AG09319 (cell line): ENCODE data around the gene OR10H1.
"Not testable (repeated sequence)": the region's sequence is repeated elsewhere in the genome, so short reads cannot be mapped to it uniquely, and the experiment has no call there.

Experiments used
- DNase-seq: peaks from one replicate; pipeline ENCODE4 v3.0.0-alpha.2; 2010; ENCODE audit warnings: low read depth; ENCODE audit errors: extremely low read depth
- TF ChIP-seq, protein P1 (sequence below): IDR thresholded peaks from 2 replicates; pipeline ENCODE4 v1.5.1; 2011; ENCODE audit warnings: low read depth, mild to moderate bottlenecking, inconsistent platforms, low read length, moderate library complexity

The OR10H1 gene

GRCh38 chr19:15788594-15789270, 26.7 kb downstream of the OR10H1 start:
- no peak for DNase-seq
- TF ChIP-seq, protein P1, sequence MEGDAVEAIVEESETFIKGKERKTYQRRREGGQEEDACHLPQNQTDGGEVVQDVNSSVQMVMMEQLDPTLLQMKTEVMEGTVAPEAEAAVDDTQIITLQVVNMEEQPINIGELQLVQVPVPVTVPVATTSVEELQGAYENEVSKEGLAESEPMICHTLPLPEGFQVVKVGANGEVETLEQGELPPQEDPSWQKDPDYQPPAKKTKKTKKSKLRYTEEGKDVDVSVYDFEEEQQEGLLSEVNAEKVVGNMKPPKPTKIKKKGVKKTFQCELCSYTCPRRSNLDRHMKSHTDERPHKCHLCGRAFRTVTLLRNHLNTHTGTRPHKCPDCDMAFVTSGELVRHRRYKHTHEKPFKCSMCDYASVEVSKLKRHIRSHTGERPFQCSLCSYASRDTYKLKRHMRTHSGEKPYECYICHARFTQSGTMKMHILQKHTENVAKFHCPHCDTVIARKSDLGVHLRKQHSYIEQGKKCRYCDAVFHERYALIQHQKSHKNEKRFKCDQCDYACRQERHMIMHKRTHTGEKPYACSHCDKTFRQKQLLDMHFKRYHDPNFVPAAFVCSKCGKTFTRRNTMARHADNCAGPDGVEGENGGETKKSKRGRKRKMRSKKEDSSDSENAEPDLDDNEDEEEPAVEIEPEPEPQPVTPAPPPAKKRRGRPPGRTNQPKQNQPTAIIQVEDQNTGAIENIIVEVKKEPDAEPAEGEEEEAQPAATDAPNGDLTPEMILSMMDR = no peak

- no peak for DNase-seq
- TF ChIP-seq, protein P1 = no peak
Measured at GRCh38 chr19:15787611-15788155, 27.8 kb downstream of the OR10H1 start, which contains the start of gene OR10H5. TSS of gene OR10H5 (plus strand) at chr19:15787661. CDS start at chr19:15794049, 6,388 bp downstream.

DNA sequence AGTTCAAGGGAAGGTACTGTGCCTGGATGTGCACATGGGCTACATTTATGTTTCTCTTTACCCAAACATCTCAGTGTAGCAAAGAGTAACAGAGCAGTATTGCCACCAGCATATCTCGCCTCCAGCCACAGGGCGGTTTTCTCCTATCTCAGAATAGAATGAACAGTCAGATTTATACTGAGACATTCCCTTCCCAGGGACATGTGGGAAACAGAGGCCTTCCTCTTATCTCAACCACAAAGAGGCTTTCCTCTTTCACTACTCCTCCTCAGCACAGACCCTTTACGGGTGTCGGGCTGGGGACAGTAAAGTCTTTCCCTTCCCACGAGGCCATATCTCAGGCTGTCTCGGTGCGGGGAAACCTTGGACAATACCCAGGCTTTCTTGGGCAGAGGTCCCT, 32.6 kb downstream of the OR10H1 start:
- not testable (repeated sequence) for DNase-seq

DNA sequence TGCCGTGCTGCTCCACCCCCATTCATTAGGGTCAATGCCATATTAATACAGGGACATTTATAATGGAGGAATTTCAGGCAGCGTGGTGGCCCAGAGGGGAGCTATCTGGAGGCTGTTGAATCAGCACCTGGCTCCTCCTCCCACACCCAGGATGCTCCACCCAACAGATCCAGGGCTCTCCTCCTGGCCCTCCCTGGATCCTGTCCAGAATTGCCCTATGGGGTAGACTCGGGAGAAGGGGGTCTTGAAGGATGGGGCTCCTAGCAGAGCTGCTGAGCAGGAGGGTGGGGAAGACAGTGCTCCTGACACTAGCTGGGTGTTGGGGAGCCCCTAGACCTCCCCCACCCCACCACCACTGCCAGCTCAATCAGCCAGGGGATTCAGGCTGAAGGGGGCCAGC, 33.3 kb downstream of the OR10H1 start:
- no peak for DNase-seq
- TF ChIP-seq, protein P1 = no peak

GRCh38 chr19:15781661-15782060, 33.8 kb downstream of the OR10H1 start:
- TF ChIP-seq, protein P1 = no peak
- DNase-seq = no peak

DNA sequence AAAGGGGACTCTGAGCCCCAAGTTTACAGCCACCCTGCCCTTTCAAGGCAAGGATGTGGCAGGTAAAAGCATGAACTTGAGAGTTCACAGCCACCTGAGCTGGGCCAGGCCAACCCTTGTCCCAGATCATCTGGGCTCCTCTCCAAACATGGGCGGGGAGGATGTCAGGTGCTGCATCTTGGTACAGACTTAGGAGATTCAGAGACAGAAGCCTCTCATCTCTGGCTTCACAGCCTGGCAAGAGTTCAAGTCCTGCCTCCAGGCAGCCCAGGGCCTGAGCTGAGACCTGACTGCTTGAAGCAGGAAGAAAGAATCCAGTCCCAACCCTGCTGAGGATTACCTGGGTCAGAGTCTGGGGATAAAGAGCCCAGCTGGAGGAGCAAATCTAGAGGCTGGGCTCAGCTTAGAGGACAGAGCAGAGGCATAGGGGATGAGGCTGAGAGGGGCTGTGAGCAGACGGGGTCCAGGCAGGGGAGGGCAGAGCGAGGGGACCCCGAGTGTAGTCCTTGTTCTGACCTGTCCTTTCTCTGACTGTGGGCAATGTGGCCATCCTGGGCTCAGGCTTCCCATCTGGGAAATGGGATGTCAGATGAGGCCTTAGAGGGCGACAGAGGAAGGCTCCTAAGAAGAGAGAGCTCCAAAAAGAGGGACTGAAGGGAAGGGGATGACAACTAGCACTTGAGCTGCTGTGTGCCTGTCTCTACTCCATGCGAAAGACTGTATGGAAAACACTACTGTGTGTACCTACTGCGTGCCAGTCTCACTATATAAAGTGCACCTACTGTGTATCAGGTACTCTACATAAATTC, 34.6 kb downstream of the OR10H1 start:
- TF ChIP-seq, protein P1 = no peak

GRCh38 chr19:15779756-15780476, 35.5 kb downstream of the OR10H1 start:
- TF ChIP-seq, protein P1 = no peak
- no peak for DNase-seq

More for the DNA sequence above, 34.6 kb downstream of the OR10H1 start:
- DNase-seq = no peak
